HPDE6-E6E7 (cell line): ENCODE results near the gene PDIA2.
"Not testable (repeated sequence)": the region's sequence is repeated elsewhere in the genome, so short reads cannot be mapped to it uniquely, and the experiment has no call there.

Experiments used
- DNase-seq: peaks from one replicate; pipeline ENCODE4 v3.0.0; 2011; ENCODE audit warnings: missing footprints; ENCODE audit errors: extremely low spot score

PDIA2 gene

GRCh38 chr16:325375-326145, 42.6 kb downstream of the PDIA2 start:
- DNase-seq = no peak

GRCh38 chr16:330741-331140, 47.8 kb downstream of the PDIA2 start:
- no peak for DNase-seq

GRCh38 chr16:331181-331814, 48.3 kb downstream of the PDIA2 start:
- DNase-seq = not testable (repeated sequence)

- DNase-seq = no peak
Observed at GRCh38 chr16:333406-334094, 50.6 kb downstream of the PDIA2 start.

GRCh38 chr16:334164-334832, 51.3 kb downstream of the PDIA2 start:
- not testable (repeated sequence) for DNase-seq

GRCh38 chr16:334861-335632, 52.1 kb downstream of the PDIA2 start:
- not testable (repeated sequence) for DNase-seq

GRCh38 chr16:336269-336668, 53.3 kb downstream of the PDIA2 start:
- DNase-seq = no peak
